NCI-H2081 treated with DMSO at 0.1 percent for 48 hours (cell line): Measurements from ENCODE around the gene CNTNAP2.
"Not testable (repeated sequence)": the region's sequence is repeated elsewhere in the genome, so short reads cannot be mapped to it uniquely, and the experiment has no call there.

Experiments
- DNase-seq: peaks from one replicate; lab custom pipeline; 2025; lab: John Stamatoyannopoulos, UW

Gene CNTNAP2

DNA sequence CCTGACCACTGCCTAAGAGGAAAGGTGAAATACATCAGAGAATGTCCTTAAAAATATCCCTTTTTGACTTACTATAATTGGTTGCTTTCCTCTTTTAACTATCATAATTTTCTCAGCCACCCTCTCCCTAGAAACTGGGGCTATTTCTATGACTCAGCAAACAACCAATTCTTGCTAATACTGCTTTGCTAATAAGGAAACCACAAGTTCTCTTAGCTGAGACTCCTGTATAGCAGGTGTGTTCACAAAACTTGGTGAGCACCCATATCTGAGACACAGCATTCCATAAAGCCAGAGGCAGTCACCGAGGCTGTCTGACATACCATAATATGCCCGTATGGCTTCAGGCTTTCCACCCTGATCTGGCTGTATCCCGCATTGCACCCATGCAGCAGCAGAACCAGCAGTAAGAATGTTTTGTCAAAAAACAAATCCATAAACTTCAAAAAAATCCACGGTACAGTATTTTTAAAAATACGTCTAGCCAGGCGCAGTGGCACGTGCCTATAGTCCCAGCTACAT lies 2282.3 kb downstream of the CNTNAP2 start:
- no peak for DNase-seq

DNA sequence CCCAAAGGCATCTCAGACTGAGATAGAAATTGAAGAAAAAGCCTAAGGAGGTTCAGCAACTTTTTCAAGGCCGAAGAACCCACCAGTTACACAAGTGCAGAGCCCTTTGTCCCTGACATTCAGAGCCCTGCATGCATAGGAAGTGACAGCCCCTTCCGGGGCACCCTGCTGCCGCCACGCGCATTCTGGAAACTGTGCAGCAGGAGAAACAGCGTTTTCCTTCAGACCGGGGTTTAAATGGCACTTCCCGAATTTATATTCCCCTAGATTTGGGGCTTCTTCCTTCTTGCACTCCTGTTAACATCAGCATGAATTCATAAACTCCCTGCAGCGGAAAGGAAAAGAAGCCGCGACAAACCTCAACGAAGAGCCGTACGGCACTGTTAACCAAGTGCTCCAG lies 2283.5 kb downstream of the CNTNAP2 start:
- no peak for DNase-seq

DNA sequence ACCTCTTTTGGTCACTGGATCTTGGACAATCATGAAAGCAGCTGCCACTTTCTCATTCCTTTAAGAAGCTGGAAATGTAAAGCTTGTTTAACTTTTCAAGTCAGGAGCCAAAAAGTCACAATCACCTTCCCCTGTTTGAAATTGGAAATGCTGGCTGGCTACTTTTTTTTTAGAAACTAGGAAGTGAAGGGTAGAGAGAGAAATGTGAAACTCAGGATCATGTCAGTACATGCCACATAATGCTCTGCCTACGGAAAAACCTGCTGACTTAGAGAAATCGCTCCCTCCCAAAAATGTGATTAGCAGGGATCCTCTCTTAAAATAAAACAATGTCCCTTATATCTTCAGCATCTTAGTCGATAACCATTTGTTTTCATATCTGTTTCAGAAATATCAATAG lies 2285.6 kb downstream of the CNTNAP2 start:
- no peak for DNase-seq

DNA sequence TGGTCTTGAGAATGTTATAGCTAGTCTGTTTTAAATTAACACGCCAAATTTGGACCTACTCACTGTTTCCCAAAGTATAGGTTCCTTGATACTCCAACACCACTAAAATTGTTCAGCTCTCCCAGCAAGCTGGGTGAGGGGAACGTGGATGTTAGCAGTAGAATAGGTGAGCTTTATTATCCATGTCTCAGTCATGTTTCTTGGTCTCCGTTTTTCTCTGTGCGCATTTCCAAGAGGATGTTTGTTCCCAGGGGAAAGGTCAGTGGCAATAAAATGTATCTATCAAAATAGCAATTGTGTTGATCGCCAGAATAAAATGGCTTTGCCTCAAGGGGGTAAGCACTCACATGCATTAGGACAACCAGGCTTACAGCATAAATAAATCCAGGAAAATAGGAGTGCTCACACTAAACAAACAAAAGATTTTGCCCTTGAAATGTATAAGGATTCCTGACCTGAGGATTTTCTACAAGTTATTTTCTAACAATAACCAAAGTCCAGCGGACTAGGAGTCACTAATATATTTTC lies 2286.9 kb downstream of the CNTNAP2 start:
- DNase-seq, result no peak

DNA sequence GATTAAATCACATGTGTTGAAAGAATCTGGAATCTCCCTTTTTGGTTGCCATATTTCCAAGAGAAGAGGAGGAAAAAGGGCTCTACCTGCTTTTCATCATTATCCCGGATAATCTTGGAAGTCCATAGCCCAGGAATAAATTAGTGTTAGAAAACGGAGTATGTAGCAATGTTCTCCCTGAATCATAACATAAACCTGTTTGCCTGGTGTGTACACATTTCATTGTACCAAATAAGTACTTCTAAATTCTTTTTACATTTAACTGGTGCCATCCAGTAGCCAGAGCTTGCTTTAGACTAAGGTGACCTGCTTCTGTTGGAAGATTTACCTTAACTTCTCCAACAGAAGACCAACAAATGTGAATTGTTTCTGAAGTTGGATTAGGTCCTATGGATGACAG lies 2291.7 kb downstream of the CNTNAP2 start:
- DNase-seq, result no peak

DNA sequence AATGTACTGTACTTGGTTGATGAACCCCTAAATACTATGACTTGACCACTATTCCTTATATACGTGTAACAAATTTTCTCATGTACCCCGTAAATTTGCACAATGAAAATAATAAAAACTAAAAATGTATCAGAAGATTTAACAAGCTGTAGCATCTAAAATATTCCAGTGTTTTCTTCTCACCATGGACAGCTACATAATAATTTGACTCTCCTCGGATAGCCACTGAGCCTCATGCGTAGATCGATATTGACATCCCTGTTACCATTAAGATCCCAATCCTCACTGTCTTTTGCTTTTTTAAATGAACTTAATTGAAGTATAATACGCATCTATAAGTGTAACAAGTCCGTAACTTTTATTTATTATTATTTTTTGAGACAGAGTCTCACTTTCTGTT lies 2294.3 kb downstream of the CNTNAP2 start:
- no peak for DNase-seq

DNA sequence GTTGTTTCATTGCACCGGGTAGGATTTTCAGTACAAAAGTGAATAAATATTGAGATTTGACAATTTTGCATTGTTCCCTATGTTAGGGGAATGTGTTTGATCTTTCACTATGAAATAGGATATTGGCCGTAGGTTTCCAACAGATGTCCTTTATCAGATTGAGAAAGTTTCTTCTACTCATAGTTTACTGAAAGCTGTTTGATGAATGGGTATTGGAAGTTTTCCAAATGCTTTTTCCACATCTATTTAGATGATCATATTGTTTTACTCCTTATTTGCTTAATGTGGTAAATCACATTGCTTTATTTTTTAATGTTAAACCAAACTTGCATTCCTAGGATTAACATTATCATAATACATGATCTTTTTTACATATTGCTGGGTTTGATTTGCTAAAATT lies 2296.1 kb downstream of the CNTNAP2 start:
- DNase-seq, result no peak

DNA sequence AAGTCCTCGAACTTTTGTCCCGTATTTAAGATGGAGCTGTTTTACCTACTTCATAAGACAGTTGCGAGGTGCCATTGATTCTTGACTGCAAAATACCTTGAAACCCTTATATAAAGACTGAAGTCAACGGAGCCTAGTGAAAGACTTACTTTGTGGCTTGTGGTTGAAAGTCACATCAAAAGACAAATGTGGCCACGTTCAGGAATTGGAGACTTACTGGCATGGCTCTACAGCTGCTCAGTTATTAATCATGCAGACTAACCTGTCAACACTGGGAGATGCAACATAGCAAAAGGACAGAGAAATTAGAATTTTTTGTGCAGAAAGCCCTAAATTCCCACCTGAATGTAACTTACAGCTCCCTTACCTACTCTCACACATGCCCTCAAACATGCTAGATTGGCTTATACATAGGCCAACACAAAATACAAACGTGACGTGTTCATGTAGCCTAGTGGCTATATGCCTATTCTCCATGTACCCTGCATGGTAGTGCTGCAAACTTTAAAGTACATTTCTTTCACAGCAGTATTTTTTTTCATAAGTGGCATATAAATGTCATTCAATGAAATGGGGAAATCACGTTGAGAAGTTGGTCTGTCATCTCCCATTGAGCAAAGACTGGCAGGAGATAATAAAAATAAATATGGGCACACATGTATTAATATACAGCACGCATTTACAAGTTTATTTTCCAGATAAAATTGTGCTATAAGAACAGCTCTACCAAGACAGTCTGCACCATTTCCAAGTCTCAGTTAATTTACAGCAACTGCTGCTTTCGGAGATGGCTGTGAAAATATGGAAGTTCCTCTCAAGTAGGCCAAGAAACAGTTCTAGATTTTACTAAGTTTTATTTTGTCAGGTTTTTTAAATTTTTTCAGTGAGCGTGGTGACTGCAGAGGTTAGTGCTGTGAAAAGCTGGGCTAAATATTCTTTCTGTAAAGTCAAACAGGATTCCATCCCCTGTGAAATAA lies 2303.5 kb downstream of the CNTNAP2 start:
- no peak for DNase-seq

DNA sequence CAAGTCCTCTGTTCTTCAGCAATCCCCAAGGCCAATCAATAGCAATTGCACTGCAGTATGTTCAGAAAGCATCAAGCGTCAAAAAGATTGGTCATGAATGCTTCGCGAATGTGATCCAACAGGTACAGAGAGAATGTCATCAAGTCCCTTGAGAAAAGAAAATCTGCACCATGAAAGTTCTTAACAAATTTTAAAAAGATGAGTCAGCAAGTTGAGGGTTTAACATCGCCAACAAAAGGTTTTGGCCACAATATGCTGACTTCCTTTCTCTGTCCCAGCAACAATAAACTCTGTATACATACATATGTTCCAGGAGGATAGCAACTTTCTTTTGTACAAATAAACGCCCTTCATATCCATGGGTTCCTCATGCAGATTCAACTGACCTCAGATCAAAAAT lies 2305.4 kb downstream of the CNTNAP2 start:
- no peak for DNase-seq

DNA sequence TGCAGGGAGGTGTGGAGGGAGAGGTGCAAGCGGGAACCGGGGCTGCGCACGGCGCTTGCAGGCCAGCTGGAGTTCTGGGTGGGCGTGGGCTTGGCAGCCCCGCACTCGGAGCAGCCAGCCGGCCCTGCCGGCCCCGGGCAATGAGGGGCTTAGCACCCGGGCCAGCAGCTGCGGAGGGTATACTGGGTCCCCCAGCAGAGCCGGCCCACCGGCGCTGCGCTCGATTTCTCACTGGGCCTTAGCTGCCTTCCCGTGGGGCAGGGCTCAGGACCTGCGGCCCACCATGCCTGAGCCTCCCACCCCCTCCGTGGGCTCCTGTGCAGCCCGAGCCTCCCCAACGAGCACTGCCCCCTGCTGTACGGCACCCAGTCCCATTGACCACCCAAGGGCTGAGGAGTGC lies 2309.8 kb downstream of the CNTNAP2 start:
- DNase-seq, result not testable (repeated sequence)

DNA sequence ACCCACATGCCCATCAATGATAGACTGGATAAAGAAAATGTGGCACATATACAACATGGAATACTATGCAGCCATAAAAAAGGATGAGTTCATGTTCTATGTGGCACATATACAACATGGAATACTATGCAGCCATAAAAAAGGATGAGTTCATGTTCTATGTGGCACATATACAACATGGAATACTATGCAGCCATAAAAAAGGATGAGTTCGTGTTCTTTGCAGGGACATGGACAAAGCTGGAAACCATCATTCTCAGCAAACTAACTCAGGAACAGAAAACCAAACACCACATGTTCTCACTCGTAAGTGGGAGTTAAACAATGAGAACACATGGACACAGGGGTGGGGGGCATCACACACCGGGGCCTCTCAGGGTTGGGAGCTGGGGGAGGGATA lies 2314.1 kb downstream of the CNTNAP2 start:
- not testable (repeated sequence) for DNase-seq

DNA sequence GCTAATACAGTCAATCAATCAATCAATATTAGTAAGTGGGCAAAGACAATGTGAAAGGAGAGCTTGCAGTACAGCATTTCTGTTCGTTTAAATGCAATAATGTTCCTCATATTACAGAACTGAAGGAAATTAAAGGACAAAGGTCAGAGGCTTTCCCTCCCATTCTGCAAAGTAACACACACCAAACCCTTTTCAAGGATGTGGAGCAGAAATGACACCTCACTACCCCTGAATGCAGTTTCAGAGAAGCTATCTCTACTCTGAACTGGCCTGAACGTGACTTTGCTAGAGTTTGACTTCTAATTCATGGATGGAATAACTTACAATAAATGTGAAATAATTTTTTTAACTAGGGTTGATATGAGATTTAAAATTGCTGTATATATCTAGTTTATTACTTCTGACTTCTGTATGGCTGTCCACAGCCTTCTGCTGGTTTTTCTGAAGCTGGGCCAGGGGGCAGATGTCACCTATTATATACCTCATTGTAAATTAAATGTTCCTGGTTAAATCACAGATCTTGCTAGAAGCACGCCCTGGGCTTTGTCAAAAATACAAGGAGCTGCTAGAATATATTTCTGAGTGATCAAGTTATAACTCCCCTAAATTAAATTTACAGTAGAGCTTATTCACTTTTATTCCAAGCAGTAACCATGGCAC lies 2317.1 kb downstream of the CNTNAP2 start:
- no peak for DNase-seq

DNA sequence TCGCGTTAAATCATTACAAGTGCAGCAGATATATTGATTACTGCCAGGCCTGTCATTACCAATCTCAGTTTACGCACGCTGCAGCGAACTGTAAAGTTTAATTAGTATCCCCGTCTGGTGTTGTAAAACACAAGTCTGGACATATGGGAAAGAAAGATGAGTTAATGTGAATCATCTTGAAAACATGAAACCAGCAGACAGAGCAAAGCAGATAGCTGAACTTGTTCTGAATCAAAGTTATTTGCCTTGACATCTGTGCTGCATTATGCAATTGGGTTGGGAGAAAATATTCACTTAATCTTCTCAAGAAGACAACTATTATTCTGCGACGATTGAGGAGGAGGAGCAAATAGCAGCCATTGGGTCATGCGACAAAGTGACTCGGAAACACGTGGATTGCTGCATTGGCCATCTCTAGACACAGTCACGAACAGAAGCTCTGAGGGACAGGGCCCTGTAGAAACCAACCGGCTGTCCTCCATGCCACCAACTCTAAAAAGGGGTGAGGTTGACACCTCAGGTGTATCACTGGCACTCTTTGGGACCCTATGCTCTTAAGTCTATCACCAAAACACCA lies 2317.7 kb downstream of the CNTNAP2 start:
- no peak for DNase-seq

DNA sequence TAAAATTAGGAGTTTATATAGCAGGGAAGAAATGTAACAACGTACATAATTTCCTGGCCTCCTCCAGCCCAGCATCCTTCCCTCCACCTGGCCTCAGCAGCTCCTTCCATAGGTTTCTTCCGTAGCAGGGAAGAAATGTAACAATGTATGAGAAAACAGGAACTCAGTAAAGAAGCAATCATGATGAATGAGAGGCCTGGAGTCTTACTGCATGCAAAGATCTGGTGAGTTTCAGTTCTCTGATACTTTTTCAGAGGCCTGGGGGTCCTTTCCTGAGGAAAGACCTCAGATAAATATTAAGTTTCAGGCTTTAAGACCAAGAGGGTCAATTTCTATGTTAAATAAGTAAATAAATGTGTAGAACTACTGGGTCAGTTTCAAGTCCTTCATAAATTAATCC lies 2318.3 kb downstream of the CNTNAP2 start:
- no peak for DNase-seq

DNA sequence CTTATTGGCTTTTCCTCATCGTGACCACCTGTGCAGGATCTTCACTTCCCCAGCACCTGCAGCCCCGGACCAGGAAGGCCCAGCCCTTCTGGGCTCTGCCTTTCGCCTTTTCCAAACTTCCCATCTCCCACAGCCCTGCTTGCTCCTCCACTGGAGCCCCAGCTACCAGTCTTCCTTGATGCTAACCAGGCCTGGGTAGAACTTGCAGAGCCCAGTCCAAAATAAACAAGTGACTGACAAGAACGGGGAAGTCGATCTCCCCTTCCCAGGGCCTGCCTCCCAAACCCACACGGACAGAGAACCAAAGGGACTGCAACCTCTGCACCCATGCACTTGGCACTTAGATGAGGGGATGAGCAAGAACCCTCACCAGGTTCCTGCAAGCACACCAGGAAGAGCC lies 2319.1 kb downstream of the CNTNAP2 start:
- DNase-seq, result no peak

DNA sequence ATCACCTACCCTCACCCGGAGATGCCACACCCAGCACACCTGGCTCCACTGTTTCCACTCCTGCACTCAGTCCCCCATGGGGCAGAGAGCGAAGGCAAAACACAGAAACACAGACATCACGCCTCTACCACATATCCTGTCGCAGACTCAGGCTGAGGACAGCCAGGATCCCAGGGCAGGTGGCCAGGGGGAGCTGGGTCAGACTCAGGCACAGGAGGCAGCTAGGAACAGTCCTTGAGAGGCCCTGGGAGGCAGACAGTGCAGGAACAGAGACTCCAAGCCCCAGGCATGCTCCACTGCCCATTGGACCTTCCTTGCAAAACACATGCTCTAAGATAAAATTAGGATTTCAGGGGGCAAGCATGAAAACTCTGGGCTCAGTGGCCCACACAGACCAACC lies 2319.5 kb downstream of the CNTNAP2 start:
- DNase-seq, result no peak

DNA sequence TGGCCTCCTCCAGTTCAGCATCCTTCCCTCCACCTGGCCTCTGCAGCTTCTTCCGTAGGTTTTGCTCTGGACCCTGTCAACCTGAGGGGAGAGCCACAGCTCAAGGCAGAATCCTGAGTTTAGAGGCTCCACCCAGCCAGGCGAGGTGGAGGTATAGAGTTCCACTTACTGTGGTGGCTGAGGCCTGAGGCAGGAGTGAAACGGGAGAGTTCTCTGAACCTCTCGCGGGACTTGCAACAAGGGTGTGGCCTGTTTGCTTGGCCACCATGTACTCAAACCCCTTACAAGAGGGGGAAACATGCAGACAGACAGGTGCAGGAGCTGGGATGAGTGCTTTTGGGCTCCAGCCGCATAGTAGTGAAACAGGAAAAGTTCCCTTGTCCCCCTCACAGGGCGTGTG lies 2320.0 kb downstream of the CNTNAP2 start:
- DNase-seq, result no peak

DNA sequence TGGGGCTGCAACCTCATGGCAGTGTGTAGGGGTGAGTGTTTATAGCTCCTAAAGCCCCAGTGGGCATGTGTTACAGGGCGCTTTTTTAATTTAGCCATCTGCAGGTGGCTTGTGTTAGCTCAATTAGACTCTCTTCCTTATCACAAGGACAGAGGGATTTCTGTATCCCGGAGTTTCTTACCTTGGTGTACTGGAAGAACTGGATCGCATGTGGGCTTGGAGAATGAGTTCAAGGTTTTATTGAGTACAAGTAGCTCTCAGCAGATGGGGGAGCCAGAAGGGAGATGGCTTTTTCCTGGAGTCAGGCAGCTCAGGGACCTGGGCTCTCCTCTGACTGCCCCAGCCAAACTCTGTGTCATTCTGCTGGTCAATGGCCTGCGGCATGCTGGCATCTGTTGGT lies 2320.4 kb downstream of the CNTNAP2 start:
- no peak for DNase-seq

DNA sequence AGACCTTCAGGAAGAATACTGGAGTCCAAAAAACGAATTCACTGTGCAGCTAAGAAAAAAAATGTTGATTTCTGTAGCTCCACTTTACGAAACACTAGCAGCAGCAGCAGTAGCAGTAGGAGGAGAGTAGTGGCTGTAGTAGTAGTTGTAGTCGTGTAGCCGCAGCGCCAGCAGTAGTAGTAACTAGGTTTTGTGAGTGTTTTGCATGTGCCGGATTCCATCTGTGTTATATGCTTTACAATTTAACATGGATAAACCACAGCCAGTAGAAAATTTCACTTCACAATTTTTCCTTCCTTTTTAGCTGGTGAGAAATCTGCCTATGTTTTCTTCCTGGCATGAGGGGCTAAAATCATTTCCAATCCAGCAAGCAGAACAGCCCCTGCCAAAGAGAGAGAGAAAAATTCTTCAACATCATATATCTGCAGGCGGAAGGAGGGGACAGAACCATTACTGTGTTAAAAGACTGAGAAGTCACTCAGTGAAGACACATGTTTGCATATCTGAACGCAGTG lies 2325.6 kb downstream of the CNTNAP2 start:
- DNase-seq, result no peak

DNA sequence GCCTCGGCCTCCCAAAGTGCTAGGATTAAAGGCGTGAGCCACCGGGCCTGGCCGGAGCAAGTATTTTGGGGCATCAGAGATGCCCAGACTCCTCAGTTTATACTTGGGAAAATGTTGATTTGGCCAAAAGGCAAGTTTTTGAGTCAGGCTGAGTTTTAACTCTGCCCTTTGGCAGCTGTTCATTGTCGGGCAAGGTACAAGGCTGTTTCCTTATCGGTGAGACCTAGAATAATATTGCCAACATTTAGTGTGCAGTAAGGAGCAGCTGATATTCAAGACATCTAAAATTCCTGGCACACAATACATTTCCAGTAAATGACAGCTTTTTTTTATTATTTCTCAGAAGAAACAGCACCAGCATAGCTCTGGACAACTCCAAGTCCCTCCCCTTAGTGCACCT lies 2326.3 kb downstream of the CNTNAP2 start:
- DNase-seq, result no peak

DNA sequence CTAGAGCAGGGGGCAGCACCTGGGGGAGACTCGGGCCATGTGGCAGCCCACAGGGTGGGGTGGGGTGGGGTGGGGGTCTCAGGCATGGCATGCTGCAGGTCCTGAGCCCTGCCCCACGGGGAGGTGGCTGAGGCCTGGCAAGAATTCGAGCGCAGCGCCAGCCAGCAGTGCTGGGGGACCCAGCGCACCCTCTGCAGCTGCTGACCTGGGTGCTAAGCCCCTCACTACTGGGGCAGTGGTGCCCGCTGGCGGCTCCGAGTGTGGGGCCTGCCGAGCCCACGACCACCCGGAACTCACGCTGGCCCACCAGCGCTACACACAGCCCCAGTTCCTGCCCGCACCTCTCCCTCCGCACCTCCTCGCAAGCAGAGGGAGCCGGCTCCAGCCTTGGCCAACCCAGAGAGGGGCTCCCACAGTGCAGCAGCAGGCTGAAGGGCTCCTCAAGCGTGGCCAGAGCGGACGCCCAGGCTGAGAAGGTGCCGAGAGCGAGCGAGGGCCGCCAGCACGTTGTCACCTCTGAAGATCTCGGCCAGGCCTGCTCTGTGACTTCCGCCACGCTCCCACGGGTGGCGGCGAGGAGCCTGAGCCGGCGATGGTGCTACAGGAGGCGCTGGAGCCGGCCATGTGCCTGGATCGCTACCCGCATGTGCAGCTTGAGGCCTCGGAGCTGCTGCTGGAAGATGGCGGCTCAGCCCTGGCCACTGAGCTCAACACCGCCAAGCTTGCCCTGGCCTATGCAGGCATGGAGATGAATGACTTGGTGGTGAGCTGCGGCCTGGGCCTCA lies 2328.9 kb downstream of the CNTNAP2 start:
- DNase-seq, result no peak
